EH (cell line): ENCODE results near the gene DBP.
A peak's percentile ranks its signal among the peaks of the same experiment; 100 is the strongest.
"Not testable (repeated sequence)": the region's sequence is repeated elsewhere in the genome, so short reads cannot be mapped to it uniquely, and the experiment has no call there.

Source experiments
- DNase-seq: peaks from one replicate; pipeline ENCODE4 v3.0.0-alpha.2; 2015; ENCODE audit warnings: low read depth

The DBP gene, protein sequence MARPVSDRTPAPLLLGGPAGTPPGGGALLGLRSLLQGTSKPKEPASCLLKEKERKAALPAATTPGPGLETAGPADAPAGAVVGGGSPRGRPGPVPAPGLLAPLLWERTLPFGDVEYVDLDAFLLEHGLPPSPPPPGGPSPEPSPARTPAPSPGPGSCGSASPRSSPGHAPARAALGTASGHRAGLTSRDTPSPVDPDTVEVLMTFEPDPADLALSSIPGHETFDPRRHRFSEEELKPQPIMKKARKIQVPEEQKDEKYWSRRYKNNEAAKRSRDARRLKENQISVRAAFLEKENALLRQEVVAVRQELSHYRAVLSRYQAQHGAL

DNA sequence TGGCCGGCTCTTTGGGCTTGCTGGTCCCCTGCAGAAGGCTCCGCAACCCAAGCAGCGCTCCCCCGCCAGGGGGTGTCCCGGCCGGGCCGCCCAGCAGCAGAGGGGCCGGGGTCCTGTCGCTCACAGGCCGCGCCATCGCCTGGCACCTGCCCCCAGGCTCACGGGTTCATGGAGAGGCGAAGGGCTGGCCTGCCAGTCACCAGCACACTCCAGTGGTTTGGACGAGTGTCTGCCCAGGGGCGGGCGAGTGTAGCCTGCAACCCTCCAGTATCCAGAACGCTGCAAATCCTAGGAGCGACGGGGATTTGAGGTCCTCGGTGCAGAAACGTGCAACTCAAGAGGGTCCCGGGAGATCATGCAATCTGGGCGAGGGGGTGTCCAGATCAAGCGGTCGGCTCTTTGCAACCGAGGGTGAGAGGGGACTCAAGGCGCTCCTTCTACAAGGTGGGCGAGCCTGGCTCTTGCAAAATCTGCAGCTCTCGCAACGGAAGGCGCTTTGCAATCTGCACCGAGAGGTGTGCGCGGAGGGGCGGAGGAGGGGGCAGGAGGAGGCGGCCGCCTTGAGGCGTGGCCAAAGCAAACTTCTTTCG lies at the start of gene DBP:
TSS of gene DBP (minus strand) at position 521 of the 590 bp plus-strand sequence. CDS start at position 136, 385 bp downstream.
- peak; percentile 54 for DNase-seq

DNA sequence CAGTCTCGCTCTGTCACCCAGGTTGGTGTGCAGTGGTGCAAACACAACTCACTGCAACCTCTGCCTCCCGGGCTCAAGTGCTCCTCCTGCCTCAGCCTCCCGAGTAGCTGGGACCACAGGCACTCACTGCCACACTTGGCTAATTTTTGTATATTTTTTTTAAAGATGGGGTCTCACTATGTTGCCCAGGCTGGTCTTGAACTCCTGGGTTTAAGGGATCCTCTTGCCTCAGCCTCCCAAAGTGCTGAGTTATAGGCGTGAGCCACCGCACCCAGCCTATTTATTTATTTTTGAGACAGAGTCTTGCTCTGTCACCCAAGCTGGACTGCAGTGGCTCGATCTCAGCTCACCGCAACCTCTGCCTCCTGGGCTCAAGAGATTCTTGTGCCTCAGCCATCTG lies 49.5 kb upstream of the DBP start:
- DNase-seq = not testable (repeated sequence)

DNA sequence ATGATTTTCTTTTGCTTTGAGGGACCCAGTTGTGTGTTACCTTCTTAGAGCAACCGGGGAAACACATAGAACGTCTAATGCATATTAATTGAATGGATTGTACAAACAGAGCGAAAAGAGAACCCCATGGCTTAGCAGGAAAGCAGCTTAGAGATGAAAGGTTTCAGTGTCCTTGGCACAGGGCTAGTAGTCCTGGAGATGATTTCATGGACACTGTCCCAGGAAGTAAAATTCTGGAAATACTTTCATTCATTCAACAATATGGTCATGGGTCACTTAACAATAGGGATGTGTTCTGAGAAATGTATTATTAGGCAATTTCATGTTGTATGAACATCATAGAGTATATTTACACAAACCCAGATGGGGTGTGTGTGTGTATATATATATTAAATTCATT lies 48.9 kb upstream of the DBP start:
- DNase-seq = peak; percentile 20

DNA sequence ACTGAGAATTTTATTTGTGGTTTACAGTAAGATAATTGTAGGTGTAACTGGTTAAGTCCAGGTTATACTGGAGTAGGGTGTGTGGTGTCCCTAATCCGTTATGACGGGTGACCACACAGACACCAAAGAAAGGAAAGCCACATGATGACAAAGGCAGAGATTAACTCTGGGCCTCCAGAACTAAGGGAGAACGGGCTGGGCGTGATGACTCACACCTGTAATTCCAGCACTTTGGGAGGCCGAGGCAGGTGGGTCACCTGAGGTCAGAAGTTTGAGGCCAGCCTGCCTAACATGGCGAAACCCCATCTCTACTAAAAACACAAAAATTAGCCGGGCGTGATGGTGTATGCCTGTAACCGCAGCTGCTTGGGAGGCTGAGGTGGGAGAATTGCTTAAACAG lies 48.4 kb upstream of the DBP start:
- no peak for DNase-seq

DNA sequence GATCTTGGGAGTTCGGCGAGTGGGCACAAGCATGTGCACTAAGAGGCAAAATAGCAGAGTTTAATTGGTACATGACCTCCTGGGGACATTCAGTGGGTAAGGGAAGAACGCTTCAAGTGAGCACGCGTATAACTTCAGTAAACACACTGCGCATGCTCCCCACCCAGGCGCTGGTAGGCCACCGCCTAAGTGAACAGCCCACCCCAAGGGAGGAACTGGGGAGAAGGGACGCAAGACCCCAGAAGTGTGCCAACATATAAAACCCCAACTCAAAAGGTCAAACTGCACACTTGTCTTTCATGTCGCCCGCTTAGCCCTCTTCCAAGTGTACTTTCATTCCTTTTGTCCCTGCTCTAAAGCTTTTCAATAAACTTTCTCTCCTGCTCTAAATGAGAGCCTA lies 46.2 kb upstream of the DBP start:
- peak; percentile 66 for DNase-seq

DNA sequence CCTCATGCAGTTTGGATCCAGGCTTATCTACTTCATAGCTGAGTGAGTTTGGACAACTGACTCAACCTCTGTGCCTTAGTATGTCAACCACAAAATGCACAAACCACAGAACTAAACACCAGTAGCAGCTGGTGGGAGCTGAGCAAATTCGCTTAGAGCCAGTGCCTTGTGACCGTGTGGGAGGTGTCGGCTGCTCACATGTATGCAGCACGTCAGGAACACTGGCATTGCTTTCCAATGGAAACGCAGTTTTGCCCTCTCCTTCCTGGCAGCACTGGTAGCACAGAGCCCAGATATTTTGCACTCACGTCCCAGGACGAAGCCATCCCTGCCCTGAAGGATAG lies 43.9 kb upstream of the DBP start:
- DNase-seq = peak; percentile 40

DNA sequence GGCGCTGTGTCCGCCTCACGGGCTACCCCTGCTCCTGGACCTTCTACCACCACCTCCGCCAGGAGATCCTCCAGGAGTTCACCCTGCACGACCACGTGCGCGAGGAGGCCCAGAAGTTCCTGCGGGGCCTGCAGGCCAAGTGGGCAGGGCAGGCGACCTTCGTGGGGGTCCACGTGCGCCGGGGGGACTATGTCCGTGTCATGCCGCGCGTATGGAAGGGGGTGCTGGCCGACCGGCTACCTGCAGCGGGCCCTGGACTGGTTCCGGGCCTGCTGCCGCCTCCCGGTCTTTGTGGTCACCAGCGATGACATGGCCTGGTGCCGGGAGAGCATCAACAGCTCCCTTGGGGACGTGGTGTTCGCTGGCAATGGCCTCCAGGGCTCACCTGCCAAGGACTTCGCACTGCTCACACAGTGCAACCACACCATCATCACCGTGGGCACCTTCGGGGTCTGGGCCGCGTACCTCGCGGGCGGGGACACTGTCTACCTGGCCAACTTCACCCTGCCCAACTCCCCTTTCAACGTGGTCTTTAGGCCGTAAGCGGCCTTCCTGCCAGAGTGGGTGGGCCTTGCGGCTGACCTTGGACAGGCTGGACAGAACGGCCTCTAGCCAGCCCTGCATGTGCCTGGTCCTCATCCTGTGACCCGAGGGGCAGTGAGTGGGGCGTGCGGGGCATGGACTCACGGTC lies 43.4 kb upstream of the DBP start:
- DNase-seq = no peak

DNA sequence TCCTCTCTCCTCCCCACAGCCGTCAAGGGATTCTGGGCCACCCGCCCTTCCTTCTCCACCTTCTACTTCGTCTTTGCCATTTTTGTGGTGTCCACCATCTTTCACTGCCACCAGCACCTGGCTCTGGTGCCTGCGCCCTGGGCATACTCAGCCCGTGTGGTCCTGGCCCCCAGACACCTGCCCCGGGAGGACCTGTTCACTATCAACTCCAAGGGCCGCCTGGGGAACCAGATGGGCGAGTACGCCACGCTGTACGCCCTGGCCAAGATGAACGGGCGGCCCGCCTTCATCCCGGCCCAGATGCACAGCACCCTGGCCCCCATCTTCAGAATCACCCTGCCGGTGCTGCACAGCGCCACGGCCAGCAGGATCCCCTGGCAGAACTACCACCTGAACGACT lies 42.8 kb upstream of the DBP start:
- DNase-seq = not testable (repeated sequence)

DNA sequence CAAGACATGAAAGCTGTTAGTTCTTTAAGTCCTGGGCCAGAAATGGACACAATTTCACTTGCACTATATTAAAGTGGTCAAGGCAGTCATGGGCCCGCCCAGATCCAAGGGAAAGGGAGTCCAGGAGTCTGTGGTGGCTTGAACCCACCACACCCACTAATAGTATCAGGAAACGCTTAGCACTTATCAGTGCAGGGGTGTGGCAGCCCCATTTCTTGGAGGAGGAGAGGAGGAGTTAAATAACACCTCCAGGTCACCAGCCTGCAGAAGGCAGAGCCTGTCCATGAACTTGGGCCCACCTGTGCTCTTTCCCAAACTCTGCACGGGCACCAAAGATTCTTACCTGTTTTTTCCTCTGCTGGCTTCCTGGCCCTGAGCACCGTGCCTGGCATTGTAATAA lies 41.0 kb upstream of the DBP start:
- DNase-seq = no peak

DNA sequence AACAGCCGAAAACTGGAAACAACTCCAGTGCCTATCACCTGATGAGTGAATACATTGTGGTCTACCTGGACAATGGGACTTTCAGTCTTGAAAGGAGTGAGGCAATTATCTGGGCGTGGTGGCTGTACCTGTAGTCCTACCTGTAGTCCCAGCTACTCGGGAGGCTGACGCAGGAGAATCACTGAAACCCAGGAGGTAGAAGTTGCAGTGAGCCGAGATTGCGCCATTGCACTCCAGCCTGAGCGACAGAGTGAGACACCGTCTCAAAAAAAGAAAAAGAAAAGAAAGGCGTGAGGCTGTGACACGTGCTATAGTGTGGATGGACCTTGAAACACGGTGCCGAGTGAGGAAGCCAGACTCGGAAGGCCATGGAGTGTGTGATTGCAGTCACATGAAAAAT lies 39.7 kb upstream of the DBP start:
- DNase-seq = no peak

DNA sequence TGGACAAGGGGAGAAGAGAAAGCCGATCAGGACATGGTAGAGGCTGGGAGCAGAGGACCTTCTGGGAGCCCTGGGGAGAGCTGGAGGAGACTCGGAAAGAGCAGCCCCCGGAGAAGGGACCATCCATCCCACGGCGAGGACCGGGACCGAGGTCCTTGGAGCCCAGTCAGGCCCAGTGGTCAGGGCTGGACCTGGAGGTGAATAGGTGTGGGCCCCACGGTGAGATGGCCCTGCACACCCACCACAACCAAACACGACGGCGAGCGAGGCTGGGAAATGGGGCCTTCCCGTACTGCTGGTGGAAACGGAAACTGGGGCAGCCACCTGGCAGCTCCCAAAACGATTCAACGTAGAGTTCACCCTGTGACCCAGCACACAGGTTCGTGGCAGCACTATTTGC lies 39.3 kb upstream of the DBP start:
- no peak for DNase-seq

DNA sequence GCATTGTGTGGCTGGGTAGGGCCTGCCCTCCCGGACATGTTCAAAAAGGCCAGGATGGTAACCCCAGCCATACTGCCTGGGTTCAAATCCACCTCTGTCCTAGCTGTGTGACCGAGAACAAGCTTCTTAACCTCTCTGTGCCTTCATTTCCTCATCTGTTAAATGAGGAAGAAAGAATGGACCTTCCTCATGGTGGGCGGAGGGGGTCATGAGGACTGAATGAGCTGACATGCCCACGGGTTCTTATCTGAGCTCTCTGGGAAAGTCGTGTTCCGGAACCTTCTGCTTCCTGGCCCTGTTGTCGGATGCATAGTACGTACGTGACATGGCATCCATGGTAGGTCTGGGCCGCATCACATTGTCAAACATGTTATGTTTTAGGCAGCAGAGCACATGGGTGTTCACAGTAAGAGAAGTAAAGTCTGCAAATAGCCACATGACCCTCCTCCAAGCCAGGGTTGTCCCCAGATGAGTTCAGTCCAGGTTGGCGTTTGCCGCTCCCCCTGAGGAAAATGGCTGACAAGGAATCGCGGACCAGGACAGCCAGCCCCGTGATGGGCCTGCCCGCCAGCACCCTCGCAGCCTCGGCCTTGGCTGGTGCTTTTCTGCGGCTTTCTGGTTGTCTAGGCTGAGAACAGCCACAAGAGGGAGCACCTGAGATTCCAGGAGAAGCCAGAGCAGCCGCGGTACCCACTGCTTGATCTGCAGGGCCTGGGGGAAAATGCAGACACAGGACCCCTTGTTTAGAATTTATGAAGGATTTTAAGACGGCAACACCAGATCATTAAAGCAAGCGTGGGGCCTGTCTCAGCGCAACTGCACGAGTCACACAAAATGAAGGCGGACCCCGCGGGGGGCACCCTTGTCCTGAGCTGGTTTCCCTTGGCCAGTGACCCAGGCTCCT lies 38.0 kb upstream of the DBP start:
- peak; percentile 85 for DNase-seq

DNA sequence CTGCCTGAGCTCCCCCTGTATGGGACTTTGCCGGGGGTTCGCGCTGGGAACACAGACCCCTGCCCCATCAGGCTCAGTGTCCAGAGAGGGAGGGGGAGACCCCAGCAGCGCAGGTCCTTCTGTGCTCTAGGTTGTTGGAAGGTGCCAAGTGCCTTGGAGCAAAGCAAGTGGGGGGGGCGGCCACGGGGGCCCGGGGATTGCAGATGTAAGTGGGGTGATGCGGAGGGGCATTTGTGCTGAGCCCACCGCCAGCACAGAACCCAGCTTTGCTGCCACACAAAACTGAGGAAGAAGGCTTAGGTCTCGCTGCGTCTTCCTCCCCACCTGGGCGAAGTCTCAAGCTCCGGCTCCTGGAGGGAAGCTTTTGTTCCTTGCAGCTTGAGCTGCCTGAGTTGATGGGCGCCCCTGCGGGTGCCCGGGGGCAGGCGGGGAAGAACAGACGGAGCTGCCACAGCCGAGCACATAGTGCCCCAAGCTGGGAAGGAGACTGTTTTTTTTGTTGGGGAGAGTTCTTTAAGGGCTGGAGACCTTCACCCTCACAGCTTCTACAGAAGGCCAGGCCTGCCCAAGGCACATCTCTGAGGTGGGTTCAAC lies 37.1 kb upstream of the DBP start:
- no peak for DNase-seq

DNA sequence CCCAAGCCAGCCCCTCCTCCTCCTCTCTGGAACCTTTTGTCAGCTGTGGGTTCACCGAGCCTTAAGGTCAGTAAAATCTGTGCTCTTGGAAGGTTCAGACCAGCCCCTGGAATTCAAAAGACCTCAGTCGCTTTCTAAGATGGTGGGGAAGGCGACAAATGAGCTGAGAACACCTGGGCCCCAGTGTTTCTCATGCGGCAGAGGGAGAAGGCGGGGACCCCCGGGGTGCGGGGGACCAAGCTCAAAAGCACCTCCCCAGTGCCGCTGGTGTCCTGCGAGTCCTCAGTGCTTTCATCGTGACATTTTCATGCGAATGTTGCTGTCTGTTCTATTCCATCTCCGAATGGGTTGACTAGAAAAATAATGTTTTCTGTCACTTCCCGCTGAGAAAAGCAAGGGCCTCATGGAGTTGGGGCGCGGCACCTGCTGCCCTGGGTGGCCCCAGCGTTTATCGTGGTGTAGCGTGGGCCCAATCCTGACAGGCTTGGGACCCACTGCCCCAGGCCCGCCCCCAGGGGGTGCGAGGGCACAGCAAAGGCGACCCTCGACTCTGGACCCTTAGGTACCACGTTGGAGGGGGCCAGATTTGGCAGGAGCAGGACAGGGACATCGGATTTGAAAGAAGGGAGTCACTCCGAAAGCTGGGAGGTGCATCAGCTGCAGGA lies 36.4 kb upstream of the DBP start:
- DNase-seq = no peak

DNA sequence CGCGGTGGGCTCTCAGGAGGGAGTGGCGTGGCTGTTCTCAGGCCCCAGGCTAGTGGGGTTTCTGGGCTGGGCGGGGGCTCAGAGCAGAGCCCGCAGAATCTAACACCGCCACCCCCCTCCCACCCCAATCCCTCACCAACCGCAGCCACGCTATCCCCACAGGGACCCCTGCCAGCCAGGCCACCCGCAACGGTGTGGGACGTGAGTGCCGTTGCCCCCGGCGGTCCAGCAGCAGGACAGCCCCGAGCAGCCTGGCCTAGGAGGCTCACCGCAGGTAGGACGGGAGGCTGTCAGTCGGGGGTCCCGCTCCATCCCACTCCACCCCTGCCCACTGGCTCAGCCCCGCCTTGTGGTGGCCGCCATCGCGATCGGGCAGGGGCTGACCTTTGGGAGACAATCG lies 35.8 kb upstream of the DBP start, which contains the start of gene NTN5:
TSS of gene NTN5 (minus strand) at position 24 of the 400 bp plus-strand sequence. CDS start 2,031 bp downstream, outside the sequence.
- DNase-seq = no peak

DNA sequence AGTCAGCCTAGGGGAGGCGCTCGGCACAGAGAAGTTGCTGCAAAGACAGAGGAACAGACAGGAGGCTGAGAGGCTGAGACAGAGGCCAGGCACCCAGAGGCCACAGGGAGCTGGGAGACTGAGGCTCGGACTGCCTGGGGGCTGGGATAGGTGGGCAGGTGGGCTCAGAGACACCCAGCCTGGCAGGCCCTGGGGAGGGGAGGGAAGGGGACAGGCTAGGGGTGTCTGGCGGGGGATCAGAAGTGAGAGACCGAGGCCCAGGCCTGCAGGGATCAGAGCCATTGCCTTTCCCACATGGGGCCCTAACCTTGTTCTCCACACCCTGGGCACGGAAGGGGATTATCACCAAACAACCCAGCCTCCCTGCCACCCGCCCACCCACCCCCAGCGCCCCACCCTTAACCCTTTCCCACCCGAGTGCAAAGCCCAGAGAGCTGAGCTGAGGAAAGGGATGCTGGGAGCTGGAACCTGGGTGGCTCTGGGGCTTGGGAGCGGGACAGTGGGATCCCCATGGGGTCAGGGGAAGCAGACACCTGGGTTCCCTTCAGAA lies 34.3 kb upstream of the DBP start:
- no peak for DNase-seq

DNA sequence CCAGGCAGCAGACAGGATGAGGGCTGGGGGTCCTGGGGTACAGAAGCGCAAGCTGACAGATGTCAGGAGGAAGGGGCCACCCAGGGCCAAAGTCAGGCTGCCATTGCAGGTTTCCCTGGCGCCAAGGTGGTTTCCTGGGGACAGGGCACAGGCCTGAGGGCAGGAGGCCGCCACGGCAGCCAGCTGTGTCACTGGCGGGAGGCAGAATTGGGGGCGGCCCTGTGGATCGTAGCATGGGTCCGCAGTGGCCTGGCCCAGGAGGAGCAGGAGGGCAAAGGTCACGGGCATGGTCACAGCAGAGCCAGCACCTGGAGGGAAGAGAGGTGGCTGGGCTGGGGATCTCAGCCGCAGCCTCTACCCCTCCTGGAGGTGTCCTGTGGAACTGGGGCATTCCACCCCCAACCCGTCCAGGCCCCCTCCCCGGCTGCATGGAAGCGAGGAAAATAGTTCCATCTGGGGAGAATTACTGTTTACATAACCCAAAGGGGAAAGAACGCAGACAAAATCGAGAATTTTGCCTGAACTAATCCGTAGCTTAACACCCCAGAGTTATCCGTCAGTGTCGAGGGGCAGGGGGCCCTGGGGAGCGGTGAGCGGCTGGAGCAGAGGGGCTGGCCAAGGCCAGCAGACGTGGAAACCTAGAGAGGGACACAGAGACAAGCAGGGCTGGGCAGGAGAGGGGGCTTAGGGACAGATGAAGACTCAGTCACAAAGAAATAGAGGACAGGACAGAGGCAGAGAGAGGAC lies 33.7 kb upstream of the DBP start:
- no peak for DNase-seq

DNA sequence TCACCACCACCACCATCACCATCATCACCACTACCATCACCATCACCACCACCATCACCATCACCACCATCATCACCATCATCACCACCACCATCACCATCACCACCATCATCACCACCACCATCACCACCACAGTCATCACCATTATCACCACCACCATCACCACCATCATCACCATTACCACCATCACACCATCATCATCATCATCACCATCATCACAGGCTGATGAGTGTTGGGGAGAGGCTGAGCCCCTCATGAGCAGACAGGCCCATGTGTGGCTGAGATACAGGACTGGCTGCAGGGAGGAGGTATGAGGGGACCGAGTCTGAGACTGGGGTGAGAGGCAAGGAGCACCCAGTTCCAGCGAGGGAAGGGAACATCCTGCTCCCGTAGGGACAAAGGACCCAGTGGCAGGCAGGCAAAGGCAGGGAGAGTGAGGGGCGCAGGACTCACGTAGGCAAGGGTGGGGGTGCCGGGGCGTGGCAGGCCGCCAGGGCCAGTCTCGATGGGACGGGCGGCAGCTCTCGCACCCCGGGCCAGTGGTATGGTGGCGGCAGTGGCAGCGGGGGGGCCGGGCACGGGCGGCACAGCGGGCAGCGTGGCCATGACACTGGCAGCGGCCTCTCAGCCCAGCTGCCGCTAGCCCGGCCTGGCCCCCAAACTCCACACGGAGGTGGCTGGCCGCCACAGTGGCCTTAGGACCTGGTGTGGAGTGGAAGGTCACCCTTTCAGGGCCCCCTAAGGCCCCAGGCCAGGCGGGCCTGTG lies 32.9 kb upstream of the DBP start:
- DNase-seq = no peak

DNA sequence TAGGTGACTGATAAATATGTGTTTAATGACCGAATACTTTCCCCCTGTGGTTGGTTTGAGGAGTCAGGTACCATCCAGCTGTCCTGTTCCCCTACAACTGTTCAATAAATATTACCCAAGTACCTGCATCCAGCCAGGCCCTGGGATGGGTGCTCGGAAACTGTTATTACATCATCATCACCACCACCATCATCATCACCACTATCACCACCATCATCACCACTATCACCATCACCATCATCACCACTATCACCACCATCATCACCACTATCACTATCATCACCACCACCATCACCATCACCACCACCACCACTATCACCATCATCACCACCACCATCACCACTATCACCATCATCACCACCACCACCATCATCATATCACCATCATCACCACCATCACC lies 31.6 kb upstream of the DBP start:
- DNase-seq = no peak

DNA sequence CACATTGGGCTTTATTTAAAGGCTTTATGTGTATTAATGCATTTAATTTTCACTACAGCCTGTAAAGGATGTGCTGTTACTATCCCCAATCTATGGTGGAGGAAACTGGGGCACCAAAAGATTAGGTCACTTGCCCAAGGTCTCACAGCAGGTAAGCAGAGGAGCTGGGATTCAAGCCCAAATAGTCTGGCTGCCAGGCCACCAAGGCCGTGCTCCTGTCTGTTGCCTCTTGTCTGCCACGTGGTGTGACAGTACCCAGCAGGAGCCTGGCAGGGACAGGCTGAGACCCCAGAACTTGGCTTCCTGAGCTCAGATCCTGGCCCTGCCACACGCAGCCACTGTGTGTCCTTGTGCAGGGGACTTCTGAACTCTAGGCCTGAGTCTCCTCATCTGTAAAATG lies 31.2 kb upstream of the DBP start:
- no peak for DNase-seq
